ENCODE results near the gene MZF1. TPM values are rescaled to one million over a fixed set of nuclear protein-coding genes. Genes with fewer than 3 reads are reported as not detected.
A peak's percentile ranks its signal among the peaks of the same experiment; 100 is the strongest.

The MZF1 gene
- total and polyA plus RNA-seq, 9 of the 15 experiments (the other 6 are each of a cell fraction or from before 2014, with no cell fraction given) = 0.31 to 29.3 (median 11.5) TPM

- TF ChIP-seq, protein P1, sequence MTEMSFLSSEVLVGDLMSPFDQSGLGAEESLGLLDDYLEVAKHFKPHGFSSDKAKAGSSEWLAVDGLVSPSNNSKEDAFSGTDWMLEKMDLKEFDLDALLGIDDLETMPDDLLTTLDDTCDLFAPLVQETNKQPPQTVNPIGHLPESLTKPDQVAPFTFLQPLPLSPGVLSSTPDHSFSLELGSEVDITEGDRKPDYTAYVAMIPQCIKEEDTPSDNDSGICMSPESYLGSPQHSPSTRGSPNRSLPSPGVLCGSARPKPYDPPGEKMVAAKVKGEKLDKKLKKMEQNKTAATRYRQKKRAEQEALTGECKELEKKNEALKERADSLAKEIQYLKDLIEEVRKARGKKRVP (CRISPR knock-in tag; IDR thresholded peaks at IDR 0.05) = peak; percentile 61
- TF ChIP-seq TCF3 (CRISPR knock-in tag; IDR thresholded peaks at IDR 0.05) (0 out of 2 replicates have a peak, but pooled peaks have one; percentile 4), HDAC1 (IDR thresholded peaks at IDR 0.05) (peak in 1 of 2 experiments; percentile 41; a peak in 2 of 4 replicates), TBL1XR1 (IDR thresholded peaks at IDR 0.05; ENCODE audit: low read length in 2 of 2) (peak in 1 of 2 experiments; percentile 59; a peak in 1 of 4 replicates), HCFC1 (IDR thresholded peaks at IDR 0.05; ENCODE audit: low read depth, low read length) (peak; percentile 84), PHF20 (IDR thresholded peaks at IDR 0.05; ENCODE audit: partially characterized antibody) (peak; percentile 95), ZBTB2 (IDR thresholded peaks at IDR 0.05) (peak; percentile 99), FOXA3 (CRISPR knock-in tag; conservative IDR thresholded peaks at IDR 0.05 in 1 of 2, IDR thresholded peaks at IDR 0.05 in 1 of 2) (no peak), PHF8 (IDR thresholded peaks at IDR 0.05; ENCODE audit: borderline replicate concordance, low read length) (peak; percentile 86; the same call in 1 of the 2 replicates), TEAD1 (CRISPR knock-in tag; IDR thresholded peaks at IDR 0.05) (peak; percentile 37 to 55; a peak in 1 of 4 replicates), ZNF644 (tag; IDR thresholded peaks at IDR 0.05; ENCODE audit: low read depth) (peak; percentile 55; the same call in 1 of the 2 replicates), CEBPB (tag; IDR thresholded peaks at IDR 0.05) (peak; percentile 98), ATF7 (IDR thresholded peaks at IDR 0.05) (peak; percentile 96), CTCFL (IDR thresholded peaks at IDR 0.05; ENCODE audit: borderline replicate concordance, insufficient read depth, low read depth, low read length, poor library complexity, severe bottlenecking) (peak; percentile 10), ZNF717 (CRISPR knock-in tag; IDR thresholded peaks at IDR 0.05) (no peak), STAT5A (IDR thresholded peaks at IDR 0.05; ENCODE audit: borderline replicate concordance, low read length) (no peak; the same call in 1 of the 2 replicates), SRF (CRISPR knock-in tag; IDR thresholded peaks at IDR 0.05) (peak; percentile 10 to 33; a peak in 2 of 4 replicates), MXI1 (IDR thresholded peaks at IDR 0.05; ENCODE audit: low read depth, low read length) (peak; percentile 40; the same call in 1 of the 2 replicates), NRF1 (conservative IDR thresholded peaks at IDR 0.05 in 1 of 2, IDR thresholded peaks at IDR 0.05 in 1 of 2) (peak; percentile 100), ZFP30 (CRISPR knock-in tag; IDR thresholded peaks at IDR 0.05; ENCODE audit: borderline replicate concordance) (no peak)
- TF ChIP-seq, protein P2, sequence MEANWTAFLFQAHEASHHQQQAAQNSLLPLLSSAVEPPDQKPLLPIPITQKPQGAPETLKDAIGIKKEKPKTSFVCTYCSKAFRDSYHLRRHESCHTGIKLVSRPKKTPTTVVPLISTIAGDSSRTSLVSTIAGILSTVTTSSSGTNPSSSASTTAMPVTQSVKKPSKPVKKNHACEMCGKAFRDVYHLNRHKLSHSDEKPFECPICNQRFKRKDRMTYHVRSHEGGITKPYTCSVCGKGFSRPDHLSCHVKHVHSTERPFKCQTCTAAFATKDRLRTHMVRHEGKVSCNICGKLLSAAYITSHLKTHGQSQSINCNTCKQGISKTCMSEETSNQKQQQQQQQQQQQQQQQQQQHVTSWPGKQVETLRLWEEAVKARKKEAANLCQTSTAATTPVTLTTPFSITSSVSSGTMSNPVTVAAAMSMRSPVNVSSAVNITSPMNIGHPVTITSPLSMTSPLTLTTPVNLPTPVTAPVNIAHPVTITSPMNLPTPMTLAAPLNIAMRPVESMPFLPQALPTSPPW (CRISPR knock-in tag; IDR thresholded peaks at IDR 0.05) = peak; percentile 87
These were observed 18.4 kb downstream of the MZF1 start, which contains the start of gene CHMP2A (continued) for GRCh38 chr19:58554494-58555368.

Measured in K562 (cell line).